Neural cell (in vitro differentiated cells): ENCODE data around the gene POLR2B.

ENCODE experiments used
- CTCF ChIP-seq: fragments of 450-650 bp; IDR thresholded peaks from 2 replicates; pipeline ENCODE4 v1.5.1; 2014; ENCODE audit warnings: antibody characterized with exemption, mild to moderate bottlenecking, moderate library complexity; ENCODE audit not compliant: poor library complexity, severe bottlenecking
- EP300 ChIP-seq: fragments of 450-650 bp; conservative IDR thresholded peaks from 2 replicates; pipeline ENCODE4 v1.6.1; 2014; ENCODE audit warnings: antibody characterized with exemption, mild to moderate bottlenecking, moderate library complexity; ENCODE audit not compliant: poor library complexity, severe bottlenecking
- EZH2 ChIP-seq: fragments of 200-600, 300-800 bp; shearing (Covaris generic), sonication (generic); IDR thresholded peaks from 2 replicates; pipeline ENCODE4 v1.6.1; 2014; ENCODE audit warnings: antibody characterized with exemption, low read length, borderline replicate concordance, mild to moderate bottlenecking; ENCODE audit not compliant: insufficient read depth, poor library complexity, severe bottlenecking
- MXI1 ChIP-seq: fragments of 450-650 bp; conservative IDR thresholded peaks from 2 replicates; pipeline ENCODE4 v1.6.1; 2014; ENCODE audit warnings: antibody characterized with exemption, mild to moderate bottlenecking; ENCODE audit not compliant: poor library complexity, severe bottlenecking
- POLR2AphosphoS5 ChIP-seq: IDR thresholded peaks from 2 replicates; pipeline ENCODE4 v1.6.1; 2012
- RAD21 ChIP-seq: fragments of 450-650 bp; conservative IDR thresholded peaks from 2 replicates; pipeline ENCODE4 v1.6.1; 2014; ENCODE audit warnings: antibody characterized with exemption, mild to moderate bottlenecking, moderate library complexity
- REST ChIP-seq: IDR thresholded peaks from 2 replicates; pipeline ENCODE4 v1.6.1; 2012; ENCODE audit warnings: borderline replicate concordance
- SMC3 ChIP-seq: fragments of 450-650 bp; conservative IDR thresholded peaks from 2 replicates; pipeline ENCODE4 v1.6.1; 2014; ENCODE audit warnings: antibody characterized with exemption, mild to moderate bottlenecking, moderate library complexity; ENCODE audit not compliant: poor library complexity
- TAF1 ChIP-seq: IDR thresholded peaks from 2 replicates; pipeline ENCODE4 v1.6.1; 2012; ENCODE audit warnings: low read depth

- TF ChIP-seq TAF1 (no peak), CTCF (no peak), POLR2AphosphoS5 (no peak), MXI1 (no peak), EZH2 (no peak), EP300 (no peak), RAD21 (no peak), SMC3 (no peak), REST (no peak)
These were observed 84.8 kb downstream of the POLR2B start for GRCh38 chr4:57063518-57063917.
